Transverse colon (tissue), 4 donors: ENCODE data around the gene PRLR. TPM values are rescaled to one million over a fixed set of nuclear protein-coding genes. Genes with fewer than 3 reads are reported as not detected.
A peak's percentile ranks its signal among the peaks of the same experiment; 100 is the strongest.
"Not testable (repeated sequence)": the region's sequence is repeated elsewhere in the genome, so short reads cannot be mapped to it uniquely, and the experiment has no call there.

Source experiments
- DNase-seq: peaks from one replicate; pipeline ENCODE4 v3.0.0-alpha.2; 2019
- H3K27ac ChIP-seq, 4 donors: fragments of 200-600 bp; sonication (generic); 2 replicates each; pipeline ENCODE4 v1.5.1; 2016 to 2018; ENCODE audit warnings: inconsistent platforms in 4 of 4
- H3K27me3 ChIP-seq: fragments of 200-600 bp; sonication (generic); 2 replicates; pipeline ENCODE4 v1.5.1; 2017; ENCODE audit warnings: inconsistent platforms
- H3K36me3 ChIP-seq, 4 donors: fragments of 200-600 bp; sonication (generic); 2 replicates each; pipeline ENCODE4 v1.5.1; 2017 to 2019; ENCODE audit warnings: inconsistent platforms in 4 of 4
- H3K4me1 ChIP-seq, 4 donors: fragments of 200-600 bp; sonication (generic); 2 replicates each; pipeline ENCODE4 v1.5.1; 2017 to 2020; ENCODE audit warnings: inconsistent platforms in 4 of 4
- H3K4me3 ChIP-seq, 4 donors: fragments of 200-600 bp; sonication (generic); 1 replicate in 1 of 4; 2 replicates in 3 of 4; pipeline versions ENCODE4 v1.5.1 to v1.6.1; 2017 to 2019; ENCODE audit warnings: inconsistent platforms in 4 of 4
- H3K9me3 ChIP-seq, 2 donors: fragments of 200-600 bp; sonication (generic); 2 replicates each; pipeline ENCODE4 v1.5.1; 2017 to 2019; ENCODE audit warnings: inconsistent platforms in 2 of 2
- EP300 ChIP-seq: sonication (generic); formaldehyde crosslinking; IDR thresholded peaks from one replicate; pipeline ENCODE4 v1.6.1; 2017; ENCODE audit warnings: antibody characterized with exemption, low read depth
- POLR2A ChIP-seq: fragments of 450-650 bp; IDR thresholded peaks from one replicate; pipeline ENCODE4 v1.6.1; 2016; ENCODE audit warnings: antibody characterized with exemption, mild to moderate bottlenecking, moderate library complexity
- POLR2AphosphoS5 ChIP-seq, 3 donors: sonication (generic); formaldehyde crosslinking; IDR thresholded peaks; one replicate each; pipeline ENCODE4 v1.6.1; 2016; ENCODE audit warnings: antibody characterized with exemption in 3 of 3
- WGBS, 2 donors: methylation state at CpG; one replicate each; pipeline ENCODE4 v1.1.5; 2018; ENCODE audit warnings: low coverage in 1 of 2; 5-methylcytosine and 5-hydroxymethylcytosine counted together
- in situ Hi-C, 4 donors: fragments of 200-750 bp; cut with MboI; loops; one replicate each; pipeline versions ENCODE4 v1.15.0 to v1.15.1; 2017; ENCODE audit warnings: low sequenced_read_pairs in 3 of 4, low pct_ligation_motif_present in 1 of 4, low pct_unique_long_range_greater_than_20kb in 1 of 4
- intact Hi-C: fragments of 100-400 bp; cut with DNase I; formaldehyde crosslinking; loops from one replicate; pipeline ENCODE4 v1.15.1; 2023; ENCODE audit warnings: low total_unique reads
- total RNA-seq, 4 donors: library from RNA; depleted of rRNA; stranded (reverse); fragments of >200 nt; gene quantifications; one replicate each; pipeline ENCODE4 v1.1.0, GENCODE V29; 2016
- TF ChIP-seq, protein P1 (sequence below), 5 experiments: fragments of 200-600 bp in 3 of 5; fragments of 450-650 bp in 2 of 5; sonication (generic) in 3 of 5; IDR thresholded peaks; 1 replicate in 2 of 5; 2 replicates in 3 of 5; pipeline ENCODE4 v1.5.1; 2016 to 2017; ENCODE audit warnings: antibody characterized with exemption in 5 of 5, inconsistent platforms in 3 of 5, mild to moderate bottlenecking in 2 of 5, moderate library complexity in 1 of 5

Gene PRLR
- total RNA-seq, 4 donors from 2014 or later = 4.9 to 19.8 (median 13.0) TPM

DNA sequence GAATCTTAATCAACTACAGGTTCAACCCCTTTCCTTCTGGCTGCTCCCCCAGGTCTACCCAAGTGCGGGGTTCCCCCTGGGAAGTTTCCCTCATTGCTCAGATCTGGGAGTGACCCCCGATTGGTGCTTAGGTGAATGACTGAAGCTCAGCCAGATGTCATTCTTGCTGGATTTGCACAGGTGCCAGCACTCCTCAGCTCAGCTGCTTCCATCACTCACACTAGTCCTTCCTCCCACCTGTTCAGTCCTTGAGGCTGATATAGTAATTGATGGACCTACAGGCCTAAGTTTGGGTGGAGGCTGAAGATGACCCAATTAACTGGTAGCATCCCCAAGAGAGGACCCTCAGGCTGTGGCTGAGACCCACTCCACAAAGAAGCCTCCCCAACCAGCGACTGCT is 32.9 kb downstream of the PRLR start:
- H3K9me3 ChIP-seq = no peaks in the 10 kb centered on the region
- peak overlapping the region in 2 of 4 donors; percentile 56 to 71 for H3K27ac ChIP-seq
- intact Hi-C loops = no loop called here
- H3K4me1 ChIP-seq = peaks cover 12 to 58% (median 38%) of the 10 kb centered on the region in 4 donors
- 76% methylated on average over 3 of the region's 3 CpGs; no CpG with 5 or more reads in 1 of the 2 donors for WGBS, 2 donors
- in situ Hi-C loops = loop anchor here in 1 of 4 donors (5.0 kb wide), 1 partner anchor 105 kb away; no protein-coding TSS in a partner anchor
- no peak overlapping the region for H3K4me3 ChIP-seq
- H3K27me3 ChIP-seq = no peaks in the 10 kb centered on the region
- H3K36me3 ChIP-seq = no peaks in the 10 kb centered on the region
- TF ChIP-seq POLR2A (no peak), POLR2AphosphoS5 (IDR thresholded peaks at IDR 0.05) (no peak), EP300 (no peak)
- TF ChIP-seq, protein P1, sequence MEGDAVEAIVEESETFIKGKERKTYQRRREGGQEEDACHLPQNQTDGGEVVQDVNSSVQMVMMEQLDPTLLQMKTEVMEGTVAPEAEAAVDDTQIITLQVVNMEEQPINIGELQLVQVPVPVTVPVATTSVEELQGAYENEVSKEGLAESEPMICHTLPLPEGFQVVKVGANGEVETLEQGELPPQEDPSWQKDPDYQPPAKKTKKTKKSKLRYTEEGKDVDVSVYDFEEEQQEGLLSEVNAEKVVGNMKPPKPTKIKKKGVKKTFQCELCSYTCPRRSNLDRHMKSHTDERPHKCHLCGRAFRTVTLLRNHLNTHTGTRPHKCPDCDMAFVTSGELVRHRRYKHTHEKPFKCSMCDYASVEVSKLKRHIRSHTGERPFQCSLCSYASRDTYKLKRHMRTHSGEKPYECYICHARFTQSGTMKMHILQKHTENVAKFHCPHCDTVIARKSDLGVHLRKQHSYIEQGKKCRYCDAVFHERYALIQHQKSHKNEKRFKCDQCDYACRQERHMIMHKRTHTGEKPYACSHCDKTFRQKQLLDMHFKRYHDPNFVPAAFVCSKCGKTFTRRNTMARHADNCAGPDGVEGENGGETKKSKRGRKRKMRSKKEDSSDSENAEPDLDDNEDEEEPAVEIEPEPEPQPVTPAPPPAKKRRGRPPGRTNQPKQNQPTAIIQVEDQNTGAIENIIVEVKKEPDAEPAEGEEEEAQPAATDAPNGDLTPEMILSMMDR (IDR thresholded peaks at IDR 0.05) = no peak
- DNase-seq = no peak

DNA sequence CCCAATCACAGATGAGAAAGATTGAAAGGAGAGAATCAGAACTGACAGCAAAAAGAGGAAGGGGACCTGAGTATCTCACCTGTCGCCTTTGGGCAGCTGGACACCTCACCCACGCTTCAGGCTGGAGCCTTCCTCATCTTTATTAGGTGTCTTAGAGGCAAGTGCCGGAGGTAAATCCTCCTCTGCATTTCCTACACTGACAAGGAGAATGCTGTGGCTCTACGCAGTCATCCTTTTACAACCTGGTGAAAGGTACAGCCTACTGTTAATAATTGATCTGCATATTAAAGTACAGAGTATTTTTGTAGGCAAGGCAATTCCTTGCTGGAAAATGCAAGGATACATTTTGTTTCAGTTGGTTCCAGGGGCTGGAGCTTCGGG is 34.8 kb downstream of the PRLR start:
- no peaks in the 10 kb centered on the region for H3K36me3 ChIP-seq
- in situ Hi-C loops = loop anchor here in 1 of 4 donors (5.0 kb wide), 1 partner anchor 103 kb away; no protein-coding TSS in a partner anchor
- H3K27ac ChIP-seq = peak overlapping the region in 3 of 4 donors; percentile 28 to 67 (median 46)
- H3K4me1 ChIP-seq = peaks cover 12 to 50% (median 38%) of the 10 kb centered on the region in 4 donors
- no peaks in the 10 kb centered on the region for H3K27me3 ChIP-seq
- intact Hi-C loops = no loop called here
- H3K9me3 ChIP-seq = no peaks in the 10 kb centered on the region
- TF ChIP-seq EP300 (no peak), POLR2AphosphoS5 (IDR thresholded peaks at IDR 0.05) (no peak), POLR2A (no peak)
- H3K4me3 ChIP-seq = peak overlapping the region in 2 of 4 donors; percentile 4 to 20
- DNase-seq = no peak
- 57 to 65% methylated on average over 1 to 5 of the region's 5 CpGs for WGBS, 2 donors

DNA sequence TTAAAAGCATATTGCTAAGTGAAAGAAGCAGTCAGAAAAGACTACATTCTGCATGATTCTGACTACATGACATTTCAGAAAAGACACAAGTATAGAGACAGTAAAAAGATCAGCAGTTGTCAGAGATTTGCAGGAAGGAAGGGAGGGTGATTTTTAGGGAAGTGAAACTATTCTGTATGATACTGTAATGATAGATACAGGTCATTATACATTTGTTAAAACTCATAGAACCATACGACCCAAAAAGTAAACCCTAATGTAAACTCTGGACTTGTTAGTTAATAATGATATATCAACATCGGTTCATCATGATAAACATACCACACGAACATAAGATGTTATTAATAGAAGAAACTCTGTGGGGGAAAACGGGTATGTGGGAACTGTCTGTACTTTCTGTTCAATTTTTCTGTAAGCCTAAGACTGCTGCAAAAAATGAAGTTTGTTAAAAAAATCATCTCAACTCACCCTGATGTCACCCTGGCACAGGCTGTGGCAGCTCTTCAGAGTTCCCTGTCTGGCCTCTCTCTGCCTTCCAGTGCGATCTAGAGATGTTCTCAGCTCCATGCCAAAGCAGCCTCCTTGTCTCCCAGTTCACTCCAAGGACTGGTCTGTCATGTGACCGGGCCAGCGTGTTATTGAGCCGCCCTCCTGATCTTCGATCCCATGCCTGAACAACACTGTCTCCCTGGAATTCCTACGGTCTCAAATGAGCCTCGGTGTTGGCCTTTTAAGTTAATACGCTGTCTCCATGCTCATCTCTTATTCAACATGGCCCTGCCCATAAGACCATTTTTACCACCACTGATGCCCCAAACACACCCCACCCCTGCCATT is 35.4 kb downstream of the PRLR start:
- H3K4me3 ChIP-seq = peak overlapping the region in 2 of 4 donors; percentile 4 to 20
- H3K4me1 ChIP-seq = peaks cover 12 to 50% (median 38%) of the 10 kb centered on the region in 4 donors
- H3K9me3 ChIP-seq = no peaks in the 10 kb centered on the region
- no peaks in the 10 kb centered on the region for H3K36me3 ChIP-seq
- intact Hi-C loops = no loop called here
- H3K27ac ChIP-seq = peak overlapping the region in 3 of 4 donors; percentile 28 to 67 (median 46)
- in situ Hi-C loops = loop anchor here in 1 of 4 donors (5.0 kb wide), 1 partner anchor 103 kb away; no protein-coding TSS in a partner anchor
- H3K27me3 ChIP-seq = no peaks in the 10 kb centered on the region
- peak; percentile 34 for DNase-seq
- 63 to 65% methylated on average over 11 to 12 of the region's 12 CpGs for WGBS, 2 donors
- TF ChIP-seq POLR2A = no peak
- TF ChIP-seq, protein P1 (IDR thresholded peaks at IDR 0.05) = no peak
- TF ChIP-seq EP300 = no peak
- TF ChIP-seq POLR2AphosphoS5 (IDR thresholded peaks at IDR 0.05) = no peak

DNA sequence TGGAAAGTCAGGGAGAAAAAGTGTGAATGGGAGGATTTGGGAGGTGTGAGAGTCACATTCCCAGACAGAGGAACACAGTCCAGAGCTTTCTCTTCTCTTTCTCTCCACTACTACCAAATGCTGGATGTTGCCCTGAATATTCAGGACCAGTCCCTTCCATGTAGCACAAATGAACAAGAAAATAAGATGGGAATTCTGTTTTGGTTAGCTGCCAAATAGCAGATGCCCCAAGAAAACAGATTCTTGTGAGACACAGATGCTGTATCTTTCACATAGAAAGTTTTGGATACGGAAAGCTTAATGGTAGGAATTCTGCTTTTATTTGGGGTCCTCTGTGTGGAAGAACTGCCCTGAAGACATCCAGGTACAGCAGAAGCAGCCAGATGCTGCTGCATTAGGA is 37.8 kb downstream of the PRLR start:
- no peaks in the 10 kb centered on the region for H3K9me3 ChIP-seq
- DNase-seq = no peak
- intact Hi-C loops = no loop called here
- peaks cover 0 to 39% (median 25%) of the 10 kb centered on the region in 4 donors for H3K4me1 ChIP-seq
- WGBS, 2 donors = 95 to 100% methylated on average over 1 of the region's 1 CpG
- in situ Hi-C loops = no loop called here
- no peaks in the 10 kb centered on the region for H3K27me3 ChIP-seq
- no peak overlapping the region for H3K27ac ChIP-seq
- H3K4me3 ChIP-seq = no peak overlapping the region
- TF ChIP-seq, protein P1 (IDR thresholded peaks at IDR 0.05) = no peak
- TF ChIP-seq EP300 (no peak), POLR2A (no peak), POLR2AphosphoS5 (IDR thresholded peaks at IDR 0.05) (no peak)
- H3K36me3 ChIP-seq = no peaks in the 10 kb centered on the region

DNA sequence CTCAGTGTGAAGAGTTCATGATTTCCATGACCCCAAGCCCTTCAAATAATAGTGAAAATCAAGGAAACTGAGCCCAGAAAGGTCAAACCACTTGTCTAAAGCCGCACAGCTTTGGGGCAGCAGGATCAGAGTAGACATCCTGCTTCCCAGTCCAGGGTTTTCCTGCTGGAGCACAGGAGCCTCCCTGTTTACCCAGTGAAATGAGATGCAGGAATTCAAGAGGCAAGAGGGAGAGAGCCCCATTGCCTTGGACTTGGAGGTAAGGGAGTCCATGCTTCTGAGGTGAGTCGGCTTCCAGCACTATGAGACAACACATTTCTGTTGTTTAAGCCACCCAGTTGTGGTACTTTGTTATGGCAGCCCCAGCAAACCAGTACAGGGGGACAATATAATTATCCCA is 40.5 kb downstream of the PRLR start:
- WGBS, 2 donors = 88 to 92% methylated on average over 1 to 2 of the region's 2 CpGs
- H3K27me3 ChIP-seq, in situ Hi-C loops, H3K4me3 ChIP-seq, H3K27ac ChIP-seq, DNase-seq, intact Hi-C loops, H3K36me3 ChIP-seq, H3K9me3 ChIP-seq: not testable (repeated sequence)
- H3K4me1 ChIP-seq = peaks cover 0 to 34% (median 14%) of the 10 kb centered on the region in 4 donors
